Epithelial cell of proximal tubule (primary cell): Measurements from ENCODE around the gene VWA3B. TPM values are rescaled to one million over a fixed set of nuclear protein-coding genes. Genes with fewer than 3 reads are reported as not detected.

Experiments
- DNase-seq: peaks from one replicate; pipeline ENCODE4 v3.0.0-alpha.2; 2011; ENCODE audit warnings: low read depth
- H3K4me3 ChIP-seq: 2 replicates; pipeline ENCODE4 v1.5.1; 2011; ENCODE audit warnings: low read depth, mild to moderate bottlenecking, low read length
- CTCF ChIP-seq: conservative IDR thresholded peaks from 2 replicates; pipeline ENCODE4 v1.5.1; 2012; ENCODE audit warnings: low read depth, mild to moderate bottlenecking, low read length
- total RNA-seq: library from RNA; depleted of rRNA; stranded (reverse); fragments of >200 nt; gene quantifications from 2 replicates; pipeline ENCODE4 v1.2.3, GENCODE V29; 2015

VWA3B gene
- total RNA-seq, 1 donor from 2014 or later = not detected

- H3K4me3 ChIP-seq = no peak overlapping the region
- DNase-seq = no peak
- TF ChIP-seq CTCF = no peak
Measured at GRCh38 chr2:98356729-98357128, 269.8 kb downstream of the VWA3B start.

GRCh38 chr2:98357849-98358248, 270.9 kb downstream of the VWA3B start:
- H3K4me3 ChIP-seq = no peak overlapping the region
- DNase-seq = no peak
- TF ChIP-seq CTCF = no peak

- DNase-seq = no peak
- H3K4me3 ChIP-seq = no peak overlapping the region
- TF ChIP-seq CTCF = no peak
Measured at GRCh38 chr2:98359986-98360385, 273.0 kb downstream of the VWA3B start.

Other genes with a start within 250 kb of the VWA3B start
- gene TMEM131, start 91.2 kb upstream of the VWA3B start, total RNA-seq = 10.2 and 16.0 TPM in 2 replicates